MCF 10A (cell line): ENCODE data around the gene TSR3. TPM values are rescaled to one million over a fixed set of nuclear protein-coding genes. Genes with fewer than 3 reads are reported as not detected.

ENCODE experiments used
- BruUV-seq: library from RNA; stranded (reverse); fragments of 400-500 nt; replicated peaks from 2 replicates; lab custom pipeline; 2021; lab: Mats Ljungman, UMichigan
- CTCF ChIA-PET: fragments of 300-600 bp; sonication (Branson Sonifier 250); formaldehyde crosslinking; extraction: SDS; loops from one replicate; lab custom pipeline; 2021; ENCODE audit warnings: antibody characterized with exemption, inconsistent platforms; lab: Yijun Ruan, JAX
- POLR2A ChIA-PET: fragments of 300-600, 350-650 bp; sonication (Branson Sonifier 250); formaldehyde crosslinking; extraction: SDS; loops from one replicate; lab custom pipeline; 2020; ENCODE audit warnings: antibody characterized with exemption, inconsistent platforms; lab: Yijun Ruan, JAX
- DNase-seq: peaks from one replicate; pipeline ENCODE4 v3.0.0-alpha.2; 2018; ENCODE audit not compliant: unreplicated experiment
- H3K27ac Mint-ChIP-seq: one replicate; pipeline ENCODE4 v1.8.0; 2022; ENCODE audit warnings: mild to moderate bottlenecking, low read depth, mixed read lengths; ENCODE audit not compliant: unreplicated experiment
- H3K27me3 Mint-ChIP-seq: one replicate; pipeline ENCODE4 v1.8.0; 2022; ENCODE audit warnings: mixed read lengths; ENCODE audit not compliant: insufficient read depth, unreplicated experiment
- H3K36me3 Mint-ChIP-seq: one replicate; pipeline ENCODE4 v1.8.0; 2022; ENCODE audit warnings: mild to moderate bottlenecking, moderate library complexity, mixed read lengths; ENCODE audit not compliant: insufficient read depth, unreplicated experiment
- H3K4me1 Mint-ChIP-seq: one replicate; pipeline ENCODE4 v1.8.0; 2022; ENCODE audit warnings: mixed read lengths; ENCODE audit not compliant: insufficient read depth, unreplicated experiment
- H3K4me3 Mint-ChIP-seq: one replicate; pipeline ENCODE4 v1.8.0; 2022; ENCODE audit warnings: mild to moderate bottlenecking, moderate library complexity, mixed read lengths; ENCODE audit not compliant: unreplicated experiment
- H3K9me3 Mint-ChIP-seq: one replicate; pipeline ENCODE4 v1.8.0; 2022; ENCODE audit warnings: mixed read lengths; ENCODE audit not compliant: unreplicated experiment
- CTCF ChIP-seq: fragments of 200-600 bp; IDR thresholded peaks from one replicate; pipeline ENCODE4 v1.8.0; 2022; ENCODE audit warnings: antibody characterized with exemption, mild to moderate bottlenecking; ENCODE audit not compliant: unreplicated experiment
- intact Hi-C: fragments of 100-400 bp; cut with micrococcal nuclease; formaldehyde crosslinking; loops from 2 replicates; pipeline ENCODE4 v1.14.1; 2022
- total RNA-seq: library from RNA; stranded (reverse); gene quantifications from 2 replicates; pipeline ENCODE4 v1.2.3, GENCODE V29; 2022

The TSR3 gene
- total RNA-seq, 1 experiment from 2014 or later: 49.6 TPM

DNA sequence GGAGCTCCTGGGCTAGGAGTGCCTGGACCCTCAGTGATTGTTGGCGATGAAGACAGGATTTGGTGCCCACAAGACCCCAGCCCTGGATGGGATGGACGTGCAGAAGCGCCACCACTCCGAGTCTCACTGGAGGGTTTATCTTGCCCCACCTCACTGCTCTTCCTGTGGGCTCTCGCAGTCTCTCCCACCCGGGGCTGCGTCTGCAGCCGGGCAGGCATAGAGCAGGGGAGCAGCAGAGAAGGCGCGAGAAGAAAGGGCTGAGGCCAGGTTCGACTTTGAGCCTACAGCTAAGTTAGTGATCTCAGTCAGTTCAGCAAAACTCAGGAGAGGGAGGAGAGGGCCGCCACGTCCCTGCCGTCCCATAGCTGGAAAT, 35.7 kb downstream of the TSR3 start:
- no peak overlapping the region for H3K4me3 Mint-ChIP-seq
- peaks cover 68% of the 10 kb centered on the region for H3K36me3 Mint-ChIP-seq
- intact Hi-C loops: no loop called here
- no peaks in the 10 kb centered on the region for H3K9me3 Mint-ChIP-seq
- POLR2A ChIA-PET: interaction anchor here (0.5 to 0.7 kb wide), 2 partner anchors 279 to 531 kb away, joined by 3 to 5 read pairs; no protein-coding TSS in a partner anchor
- no peak overlapping the region for H3K27ac Mint-ChIP-seq
- no peaks in the 10 kb centered on the region for H3K27me3 Mint-ChIP-seq
- CTCF ChIA-PET: interaction anchor here (0.6 kb wide), 2 partner anchors 14 to 662 kb away, joined by 3 to 4 read pairs; no protein-coding TSS in a partner anchor
- no peak for TF ChIP-seq CTCF
- H3K4me1 Mint-ChIP-seq: peaks cover 3% of the 10 kb centered on the region
- no peak for DNase-seq
- BruUV-seq: no TSS peak

DNA sequence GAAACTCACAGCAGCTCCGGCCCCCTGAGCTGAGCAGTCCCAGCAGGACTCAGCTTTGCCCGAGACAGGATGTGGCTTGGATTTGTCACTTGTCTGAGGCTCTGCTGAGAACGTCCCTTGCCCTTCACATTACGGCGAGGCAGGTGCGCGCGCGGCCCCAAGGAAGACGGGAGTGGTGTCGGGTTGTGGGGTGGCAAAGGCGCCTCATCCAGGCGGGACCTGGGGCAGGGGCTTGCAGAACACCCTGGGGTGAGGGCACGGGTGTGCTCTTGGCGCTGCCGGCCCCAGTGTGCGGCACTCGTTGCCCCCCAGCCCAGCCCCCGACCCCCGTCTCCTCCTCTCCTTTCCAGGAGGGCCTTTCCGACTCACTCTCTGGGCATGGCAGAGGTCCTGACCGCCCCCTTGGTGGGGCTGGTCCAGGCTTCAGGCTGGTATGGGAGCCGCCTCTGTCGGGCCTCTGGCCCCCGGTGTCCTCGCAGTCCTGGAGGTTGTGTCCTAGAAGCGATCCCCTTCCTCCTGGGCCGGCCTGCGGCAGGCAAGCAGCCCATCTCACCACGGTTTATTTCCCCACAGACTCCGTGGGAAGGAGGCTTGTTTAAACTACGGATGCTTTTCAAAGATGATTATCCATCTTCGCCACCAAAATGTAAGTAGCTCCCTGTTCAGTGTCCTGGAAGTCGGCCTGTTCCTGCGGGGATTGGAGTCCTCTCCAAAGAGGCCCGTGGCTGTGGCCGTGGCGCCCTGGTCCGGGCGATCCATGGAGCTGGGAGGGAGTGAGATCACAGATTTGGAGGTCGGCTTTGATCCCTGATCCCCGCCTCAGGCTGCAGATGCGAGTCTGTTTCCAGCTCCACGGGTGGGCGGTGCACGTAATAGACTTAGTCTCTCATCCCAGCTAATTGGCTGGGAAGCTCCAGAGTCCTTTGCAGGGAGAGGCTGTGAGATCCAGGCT, 36.3 kb downstream of the TSR3 start:
- no peak overlapping the region for H3K27ac Mint-ChIP-seq
- intact Hi-C loops: no loop called here
- peaks cover 63% of the 10 kb centered on the region for H3K36me3 Mint-ChIP-seq
- no peak for DNase-seq
- H3K27me3 Mint-ChIP-seq: no peaks in the 10 kb centered on the region
- H3K4me1 Mint-ChIP-seq: peaks cover 9% of the 10 kb centered on the region
- ChIA-PET CTCF (interaction anchor here (0.6 kb wide), 2 partner anchors 15 to 21 kb away, joined by 3 read pairs; no protein-coding TSS in a partner anchor), POLR2A (interaction anchor here (0.5 to 0.7 kb wide), 2 partner anchors 278 to 530 kb away, joined by 3 to 5 read pairs; no protein-coding TSS in a partner anchor)
- no peak for TF ChIP-seq CTCF
- no TSS peak for BruUV-seq
- H3K4me3 Mint-ChIP-seq: no peak overlapping the region
- no peaks in the 10 kb centered on the region for H3K9me3 Mint-ChIP-seq

- H3K36me3 Mint-ChIP-seq: peaks cover 55% of the 10 kb centered on the region
- TF ChIP-seq CTCF: no peak
- no peaks in the 10 kb centered on the region for H3K27me3 Mint-ChIP-seq
- H3K27ac Mint-ChIP-seq: no peak overlapping the region
- no peak overlapping the region for H3K4me3 Mint-ChIP-seq
- ChIA-PET CTCF (interaction anchor here (0.6 kb wide), 1 partner anchor 22 kb away, joined by 3 read pairs; no protein-coding TSS in a partner anchor), POLR2A (no interaction called here)
- peaks cover 13% of the 10 kb centered on the region for H3K4me1 Mint-ChIP-seq
- no peak for DNase-seq
- no TSS peak for BruUV-seq
- no peaks in the 10 kb centered on the region for H3K9me3 Mint-ChIP-seq
- intact Hi-C loops: no loop called here
Measured at GRCh38 chr16:1314399-1315068, 37.1 kb downstream of the TSR3 start.
